Upper lobe of left lung (tissue), 6 donors: Measurements from ENCODE around the gene MLLT3. TPM values are rescaled to one million over a fixed set of nuclear protein-coding genes. Genes with fewer than 3 reads are reported as not detected.

Source experiments
- ATAC-seq, 2 donors: fragments of 200-7000 bp; cut with Tn5 transposase; one replicate each; pipeline ENCODE4 v1.9.1; 2022; ENCODE audit warnings: mild to moderate bottlenecking in 2 of 2, moderate library complexity in 2 of 2; ENCODE audit not compliant: low FRiP score in 2 of 2
- DNase-seq, 2 donors: peaks; one replicate each; pipeline ENCODE4 v3.0.0-alpha.2; 2019 to 2020
- H3K27ac ChIP-seq, 4 donors: fragments of 200-600 bp; sonication (generic); one replicate each; pipeline ENCODE4 v1.5.1; 2016 to 2019
- H3K27me3 ChIP-seq, 4 donors: fragments of 200-600 bp; sonication (generic); one replicate each; pipeline ENCODE4 v1.5.1; 2017 to 2019
- H3K36me3 ChIP-seq, 4 donors: fragments of 200-600 bp; sonication (generic); one replicate each; pipeline ENCODE4 v1.5.1; 2016 to 2019
- H3K4me1 ChIP-seq, 4 donors: fragments of 200-600 bp; sonication (generic); one replicate each; pipeline ENCODE4 v1.5.1; 2018 to 2019
- H3K4me3 ChIP-seq, 4 donors: fragments of 200-600 bp; sonication (generic); one replicate each; pipeline ENCODE4 v1.5.1; 2017 to 2019; ENCODE audit warnings: mild to moderate bottlenecking in 2 of 4, moderate library complexity in 1 of 4
- H3K9me3 ChIP-seq, 4 donors: fragments of 200-600 bp; sonication (generic); one replicate each; pipeline ENCODE4 v1.5.1; 2018 to 2019
- CTCF ChIP-seq, 6 experiments: fragments of 450-650 bp in 4 of 6; fragments of 200-600 bp in 2 of 6; sonication (generic) in 2 of 6; IDR thresholded peaks; one replicate each; pipeline ENCODE4 v1.5.1; 2016 to 2019; ENCODE audit warnings: antibody characterized with exemption in 6 of 6
- EP300 ChIP-seq, 4 donors: sonication (generic); formaldehyde crosslinking; IDR thresholded peaks; one replicate each; pipeline ENCODE4 v1.5.1; 2017; ENCODE audit warnings: antibody characterized with exemption in 4 of 4, control low read depth in 2 of 4
- POLR2A ChIP-seq, 4 donors: fragments of 450-650 bp; IDR thresholded peaks; one replicate each; pipeline ENCODE4 v1.5.1; 2016 to 2017; ENCODE audit warnings: antibody characterized with exemption in 4 of 4, mild to moderate bottlenecking in 2 of 4
- POLR2AphosphoS5 ChIP-seq, 2 donors: sonication (generic); formaldehyde crosslinking; IDR thresholded peaks; one replicate each; pipeline ENCODE4 v1.5.1; 2017; ENCODE audit warnings: antibody characterized with exemption in 2 of 2
- WGBS, 2 donors: methylation state at CpG; one replicate each; pipeline ENCODE4 v1.1.5; 2017 to 2018; 5-methylcytosine and 5-hydroxymethylcytosine counted together
- total RNA-seq, 6 donors: library from RNA; depleted of rRNA in 4 of 6; stranded (reverse); fragments of >200 nt in 4 of 6; gene quantifications; one replicate each; pipeline versions ENCODE4 v1.1.0 to v1.2.1, GENCODE V29; 2016 to 2021
- donor health status: DM: no; HTN: no; CAD: no; lungs with moderate emphysema.
- donor health status: DM: no; HTN: yes; CAD: no; lungs with severe emphysema.

MLLT3 gene
- total RNA-seq, 6 donors from 2014 or later, result 13.8 to 30.4 (median 20.9) TPM

GRCh38 chr9:20499013-20499412, 123.3 kb downstream of the MLLT3 start:
- Histone ChIP-seq H3K4me1 (peaks cover 0 to 4% (median 1%) of the 10 kb centered on the region in 4 donors), H3K27me3 (no peaks in the 10 kb centered on the region), H3K4me3 (no peak overlapping the region), H3K27ac (no peak overlapping the region), H3K9me3 (no peaks in the 10 kb centered on the region), H3K36me3 (no peaks in the 10 kb centered on the region)
- DNase-seq (no peak), ATAC-seq (no peak)
- TF ChIP-seq CTCF (IDR thresholded peaks at IDR 0.05) (no peak), POLR2AphosphoS5 (IDR thresholded peaks at IDR 0.05) (no peak), POLR2A (IDR thresholded peaks at IDR 0.05) (no peak), EP300 (IDR thresholded peaks at IDR 0.05) (no peak)

- Histone ChIP-seq H3K27me3 (no peaks in the 10 kb centered on the region), H3K27ac (no peak overlapping the region), H3K4me3 (no peak overlapping the region), H3K36me3 (no peaks in the 10 kb centered on the region), H3K9me3 (no peaks in the 10 kb centered on the region), H3K4me1 (peaks cover 0 to 4% (median 2%) of the 10 kb centered on the region in 4 donors)
- 66 to 80% methylated on average over 2 of the region's 2 CpGs for WGBS, 2 donors
- TF ChIP-seq POLR2A (IDR thresholded peaks at IDR 0.05) (no peak), EP300 (IDR thresholded peaks at IDR 0.05) (no peak), POLR2AphosphoS5 (IDR thresholded peaks at IDR 0.05) (no peak), CTCF (IDR thresholded peaks at IDR 0.05) (no peak)
- no peak for ATAC-seq
- DNase-seq, result no peak
Measured at GRCh38 chr9:20496328-20496727, 126.0 kb downstream of the MLLT3 start.

GRCh38 chr9:20495098-20495497, 127.2 kb downstream of the MLLT3 start:
- Histone ChIP-seq H3K9me3 (no peaks in the 10 kb centered on the region), H3K4me3 (no peak overlapping the region), H3K36me3 (no peaks in the 10 kb centered on the region), H3K4me1 (peaks cover 0 to 6% (median 2%) of the 10 kb centered on the region in 4 donors), H3K27ac (no peak overlapping the region), H3K27me3 (no peaks in the 10 kb centered on the region)
- ATAC-seq, result no peak
- WGBS, 2 donors, result 84% methylated on average over 3 of the region's 3 CpGs
- DNase-seq, result no peak
- TF ChIP-seq POLR2A (IDR thresholded peaks at IDR 0.05), result no peak
- no peak for TF ChIP-seq EP300 (IDR thresholded peaks at IDR 0.05)
- no peak for TF ChIP-seq POLR2AphosphoS5 (IDR thresholded peaks at IDR 0.05)
- TF ChIP-seq CTCF (IDR thresholded peaks at IDR 0.05), result no peak

- Histone ChIP-seq H3K4me1 (peaks cover 0 to 6% (median 2%) of the 10 kb centered on the region in 4 donors), H3K9me3 (no peaks in the 10 kb centered on the region), H3K27me3 (no peaks in the 10 kb centered on the region), H3K27ac (no peak overlapping the region), H3K4me3 (no peak overlapping the region), H3K36me3 (no peaks in the 10 kb centered on the region)
- ATAC-seq, result no peak
- WGBS, 2 donors, result 66 to 85% methylated on average over 1 of the region's 1 CpG
- no peak for DNase-seq
- TF ChIP-seq CTCF (IDR thresholded peaks at IDR 0.05), result no peak
- TF ChIP-seq EP300 (IDR thresholded peaks at IDR 0.05), result no peak
- TF ChIP-seq POLR2A (IDR thresholded peaks at IDR 0.05), result no peak
- TF ChIP-seq POLR2AphosphoS5 (IDR thresholded peaks at IDR 0.05), result no peak
Measured at GRCh38 chr9:20494035-20494434, 128.3 kb downstream of the MLLT3 start.

GRCh38 chr9:20492772-20493171, 129.5 kb downstream of the MLLT3 start:
- no peaks in the 10 kb centered on the region for H3K27me3 ChIP-seq
- no peak for ATAC-seq
- WGBS, 2 donors, result 85 to 93% methylated on average over 1 of the region's 1 CpG

More at GRCh38 chr9:20492772-20493171, 129.5 kb downstream of the MLLT3 start:
- Histone ChIP-seq H3K36me3 (no peaks in the 10 kb centered on the region), H3K9me3 (no peaks in the 10 kb centered on the region), H3K4me3 (no peak overlapping the region), H3K4me1 (peaks cover 0 to 6% (median 2%) of the 10 kb centered on the region in 4 donors), H3K27ac (no peak overlapping the region)
- TF ChIP-seq CTCF (IDR thresholded peaks at IDR 0.05), result no peak
- TF ChIP-seq POLR2A (IDR thresholded peaks at IDR 0.05), result no peak
- DNase-seq, result no peak
